Smooth muscle cell (in vitro differentiated cells): ENCODE data around the gene SPINK4. TPM values are rescaled to one million over a fixed set of nuclear protein-coding genes. Genes with fewer than 3 reads are reported as not detected.

Experiments used
- DNase-seq: peaks from one replicate; lab custom pipeline; 2025; ENCODE audit not compliant: unreplicated experiment; lab: John Stamatoyannopoulos, UW
- H2AFZ ChIP-seq: fragments of 200-600 bp; sonication (generic); 2 replicates; pipeline ENCODE4 v1.6.0; 2016; ENCODE audit warnings: antibody characterized with exemption, low read depth, mild to moderate bottlenecking
- H3F3A ChIP-seq: fragments of 200-600 bp; sonication (generic); 2 replicates; pipeline ENCODE4 v1.6.0; 2017; ENCODE audit warnings: antibody characterized with exemption, low read depth
- H3K27ac ChIP-seq: fragments of 200-600 bp; sonication (generic); 2 replicates; pipeline ENCODE4 v1.5.1; 2016; ENCODE audit warnings: low read depth, mild to moderate bottlenecking
- H3K27me3 ChIP-seq: fragments of 200-600 bp; sonication (generic); 2 replicates; pipeline ENCODE4 v1.6.1; 2016; ENCODE audit warnings: low read depth, mild to moderate bottlenecking
- H3K36me3 ChIP-seq: fragments of 200-600 bp; sonication (generic); 2 replicates; pipeline ENCODE4 v1.5.1; 2016; ENCODE audit warnings: low read depth
- H3K4me1 ChIP-seq: fragments of 200-600 bp; sonication (generic); 2 replicates; pipeline ENCODE4 v1.5.1; 2016; ENCODE audit warnings: low read depth
- H3K4me2 ChIP-seq: fragments of 200-600 bp; sonication (generic); 2 replicates; pipeline ENCODE4 v1.6.0; 2016; ENCODE audit warnings: mild to moderate bottlenecking
- H3K4me3 ChIP-seq: fragments of 200-600 bp; sonication (generic); 2 replicates; pipeline ENCODE4 v1.5.1; 2016; ENCODE audit warnings: mild to moderate bottlenecking
- H3K79me2 ChIP-seq: fragments of 200-600 bp; sonication (generic); 2 replicates; pipeline ENCODE4 v1.6.0; 2016; ENCODE audit warnings: low read depth, mild to moderate bottlenecking
- H3K9ac ChIP-seq: fragments of 200-600 bp; sonication (generic); 2 replicates; pipeline ENCODE4 v1.6.0; 2016; ENCODE audit warnings: low read depth
- H3K9me3 ChIP-seq: fragments of 200-600 bp; sonication (generic); replicated peaks from 2 replicates; pipeline ENCODE4 v1.5.1; 2016; ENCODE audit warnings: low read depth
- H4K20me1 ChIP-seq: fragments of 200-600 bp; sonication (generic); 2 replicates; pipeline ENCODE4 v1.6.0; 2016; ENCODE audit warnings: low read depth
- CTCF ChIP-seq: fragments of 200-600 bp; sonication (generic); IDR thresholded peaks from 2 replicates; pipeline ENCODE4 v1.5.1; 2017; ENCODE audit warnings: borderline replicate concordance, mild to moderate bottlenecking, antibody characterized with exemption; ENCODE audit not compliant: insufficient read depth, poor library complexity, severe bottlenecking
- WGBS: methylation state at CpG from one replicate; pipeline ENCODE4 v1.1.7; 2016; ENCODE audit warnings: low lambda C conversion rate; 5-methylcytosine and 5-hydroxymethylcytosine counted together
- polyA plus RNA-seq: library from polyadenylated mRNA; unstranded; fragments of >200 nt; fragmentation: Nextera tagmentation; extraction: Ambion mirVana; gene quantifications from 2 replicates; pipeline ENCODE4 v1.2.1, GENCODE V29; 2016
- total RNA-seq: library from RNA; depleted of rRNA; stranded (reverse); fragments of >200 nt; gene quantifications from 2 replicates; pipeline ENCODE4 v1.2.3, GENCODE V29; 2014

SPINK4 gene
- total and polyA plus RNA-seq, 2 experiments from 2014 or later = not detected

GRCh38 chr9:33290247-33291030, 50.5 kb downstream of the SPINK4 start, which contains the start of gene NFX1:
TSS of gene NFX1 (plus strand) at chr9:33290516. CDS start at chr9:33290573, 57 bp downstream.
- Histone ChIP-seq H3K9ac (peak within 1 kb of the TSS; percentile 99), H3K4me3 (peak within 1 kb of the TSS; percentile 65), H3K79me2 (peaks cover 45% of the 10 kb centered on the region), H3F3A (no peaks in the 10 kb centered on the region), H3K27ac (peak within 1 kb of the TSS; percentile 100), H3K4me1 (peaks cover 2% of the 10 kb centered on the region), H2AFZ (peak within 1 kb of the TSS; percentile 69), H3K9me3 (no peaks in the 10 kb centered on the region), H3K27me3 (no peaks in the 10 kb centered on the region), H3K36me3 (peaks cover 1% of the 10 kb centered on the region), H3K4me2 (peak within 1 kb of the TSS; percentile 86), H4K20me1 (no peaks in the 10 kb centered on the region)
- DNase-seq = peak; percentile 91
- no peak for TF ChIP-seq CTCF
- WGBS = under 1% methylated on average over 63 of the region's 63 CpGs

- Histone ChIP-seq H3K4me3 (peak overlapping the region; percentile 65), H3K79me2 (peaks cover 51% of the 10 kb centered on the region), H3K36me3 (peaks cover 3% of the 10 kb centered on the region), H4K20me1 (peaks cover under 1% of the 10 kb centered on the region), H3K4me2 (peak overlapping the region; percentile 86), H3K9ac (peak overlapping the region; percentile 99), H3K4me1 (peaks cover 2% of the 10 kb centered on the region), H3F3A (no peaks in the 10 kb centered on the region), H3K27me3 (no peaks in the 10 kb centered on the region), H3K27ac (peak overlapping the region; percentile 100), H2AFZ (no peak overlapping the region), H3K9me3 (no peaks in the 10 kb centered on the region)
- DNase-seq = no peak
- no peak for TF ChIP-seq CTCF
- 34% methylated on average over 7 of the region's 7 CpGs for WGBS
Measured at GRCh38 chr9:33291031-33291397, 51.0 kb downstream of the SPINK4 start.

- WGBS = 93% methylated on average over 5 of the region's 5 CpGs
- Histone ChIP-seq H3K27me3 (no peaks in the 10 kb centered on the region), H3K9ac (no peak overlapping the region), H3K36me3 (peaks cover 3% of the 10 kb centered on the region), H3K9me3 (no peaks in the 10 kb centered on the region), H4K20me1 (peaks cover 5% of the 10 kb centered on the region), H2AFZ (no peak overlapping the region), H3K4me3 (no peak overlapping the region), H3K4me2 (peak overlapping the region; percentile 86), H3F3A (no peaks in the 10 kb centered on the region), H3K79me2 (peaks cover 60% of the 10 kb centered on the region), H3K4me1 (peaks cover 2% of the 10 kb centered on the region), H3K27ac (peak overlapping the region; percentile 100)
- no peak for TF ChIP-seq CTCF
- DNase-seq = no peak
Measured at GRCh38 chr9:33291901-33292300, 51.9 kb downstream of the SPINK4 start.
